GM18870 (cell line): ENCODE data around the gene ITPKA.

Source experiments
- ATAC-seq: cut with Tn5 transposase; IDR thresholded peaks from one replicate; pipeline ENCODE4 v1.9.1; 2021; ENCODE audit warnings: moderate library complexity; ENCODE audit not compliant: unreplicated experiment

The ITPKA gene

DNA sequence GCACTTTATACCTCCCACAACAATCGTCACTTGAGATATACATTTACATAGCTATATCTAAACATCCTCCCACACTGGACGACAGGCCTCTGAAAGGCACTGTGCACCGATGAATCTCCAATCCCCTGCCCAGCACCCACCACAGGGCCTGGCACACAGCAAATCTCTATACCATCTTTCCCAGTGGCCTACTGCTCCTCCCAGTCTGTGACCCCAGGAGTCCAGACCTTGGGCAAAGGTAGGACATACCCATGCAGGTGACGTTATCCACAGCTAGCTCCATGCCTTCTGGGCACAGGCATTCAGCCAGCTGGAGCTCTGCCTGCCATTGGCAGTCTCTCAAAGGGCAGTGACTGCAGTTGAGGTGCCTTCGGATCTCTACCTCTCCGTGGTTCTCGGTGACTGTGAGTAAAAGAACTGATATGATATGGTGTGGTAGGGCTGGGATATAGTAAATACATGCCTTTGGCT lies 14.2 kb downstream of the ITPKA start:
- no peak for ATAC-seq

- ATAC-seq: no peak
Measured at GRCh38 chr15:41510728-41511127, 17.1 kb downstream of the ITPKA start.

DNA sequence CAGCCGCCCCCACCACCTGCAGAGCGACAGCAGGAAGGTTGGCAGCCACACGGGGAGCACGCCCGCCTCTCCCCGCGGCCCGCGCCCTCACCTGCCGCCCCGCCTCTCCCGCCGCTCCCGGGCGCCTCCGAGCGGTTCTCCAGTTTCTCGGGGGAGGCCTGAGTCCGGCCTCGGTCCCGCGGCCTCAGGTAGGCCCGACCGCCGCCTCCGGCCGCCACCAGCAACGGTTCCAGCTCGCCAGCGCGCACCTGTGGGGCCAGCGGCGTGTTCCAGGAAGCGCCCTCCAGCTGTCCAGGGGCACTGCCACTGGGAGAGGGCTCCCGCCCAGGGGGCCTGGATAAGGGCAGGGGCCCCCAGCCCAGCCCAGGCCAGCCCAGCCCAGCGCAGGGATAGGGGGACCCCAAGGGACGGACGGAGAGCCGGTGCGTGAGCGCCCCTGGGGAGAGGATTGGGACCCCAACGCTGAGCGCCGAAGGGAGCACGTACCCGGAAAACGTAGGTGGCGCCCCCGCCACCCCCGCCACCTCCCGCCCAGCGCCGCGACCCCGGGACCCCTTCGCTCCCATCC lies 17.7 kb downstream of the ITPKA start:
- ATAC-seq: no peak

DNA sequence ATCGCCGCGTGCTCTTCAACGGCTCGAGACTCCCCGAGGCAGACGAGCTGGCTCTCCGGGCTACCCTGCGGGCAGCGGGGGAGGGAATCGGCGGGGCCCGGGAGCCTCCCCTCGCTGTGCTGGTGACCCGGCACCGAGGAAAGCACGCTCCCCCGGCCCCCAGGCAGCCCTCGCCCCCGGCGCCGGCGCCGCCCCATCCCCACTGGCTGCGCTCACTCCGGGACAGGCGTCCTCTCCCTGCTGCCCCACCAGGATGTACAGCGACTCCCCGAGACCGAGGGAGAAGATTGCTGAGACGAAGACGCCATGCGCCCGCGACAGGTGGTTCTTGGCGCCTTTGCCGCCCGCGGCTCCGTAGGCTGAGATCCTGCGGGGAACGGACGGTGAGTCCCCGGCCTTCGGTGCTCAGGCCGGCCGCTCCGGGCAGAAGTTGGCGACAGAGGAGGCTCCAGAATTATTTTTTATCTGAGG lies 18.3 kb downstream of the ITPKA start:
- no peak for ATAC-seq

GRCh38 chr15:41512512-41512939 lies 18.9 kb downstream of the ITPKA start:
- no peak for ATAC-seq

GRCh38 chr15:41512940-41513505 lies 19.3 kb downstream of the ITPKA start:
- no peak for ATAC-seq

- no peak for ATAC-seq
Measured at GRCh38 chr15:41513506-41514227, 20.0 kb downstream of the ITPKA start, which contains the start of gene LTK. TSS of gene LTK (minus strand) at chr15:41513827. CDS start at chr15:41513709, 118 bp downstream.

DNA sequence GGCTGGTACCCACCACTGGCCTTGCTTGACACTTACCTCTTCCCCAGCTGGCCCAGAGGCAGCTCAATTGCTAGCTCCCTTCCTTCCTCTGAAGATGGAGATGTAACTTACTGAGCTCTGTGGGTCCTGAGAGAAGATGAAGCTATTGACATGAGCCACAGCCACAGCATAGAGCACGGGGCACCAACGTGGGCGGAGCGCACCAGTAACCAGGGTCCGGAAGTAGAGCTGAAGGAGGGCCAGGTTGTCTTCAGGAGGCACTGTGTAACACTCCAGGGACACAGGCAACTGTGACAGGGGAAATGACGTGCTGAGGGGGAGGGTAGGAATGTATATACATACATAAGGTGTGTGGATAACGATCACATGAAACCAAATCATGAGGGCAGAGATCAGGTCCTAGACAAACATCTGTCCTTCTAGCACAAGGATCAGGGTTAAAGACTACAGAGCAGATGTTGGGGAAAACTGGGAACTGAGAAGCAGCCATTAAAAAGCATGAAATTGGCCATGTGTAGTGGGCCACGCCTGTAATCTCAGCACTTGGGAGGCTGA lies 24.3 kb downstream of the ITPKA start:
- ATAC-seq: no peak

DNA sequence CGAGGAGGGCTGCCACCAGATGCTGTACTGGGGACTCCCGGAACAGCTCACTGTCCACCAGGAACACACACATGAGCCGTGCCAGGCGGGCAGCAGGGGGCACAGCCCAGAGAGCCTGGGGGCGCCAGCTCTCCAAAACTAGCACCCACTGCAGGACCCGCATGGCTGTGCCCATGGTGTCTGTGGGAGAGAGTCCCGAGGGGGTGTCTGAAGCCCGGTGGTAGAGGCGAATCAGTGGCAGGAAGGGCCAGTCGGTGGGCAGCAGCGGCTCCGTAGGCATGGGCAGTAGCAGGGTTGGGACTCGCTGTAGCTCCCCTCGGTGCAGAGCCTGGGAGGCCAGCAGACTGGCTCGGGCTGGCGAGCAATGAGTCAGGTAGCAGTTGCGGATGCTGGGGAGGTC lies 27.0 kb downstream of the ITPKA start:
- no peak for ATAC-seq

GRCh38 chr15:41521614-41522013 lies 27.9 kb downstream of the ITPKA start:
- no peak for ATAC-seq

DNA sequence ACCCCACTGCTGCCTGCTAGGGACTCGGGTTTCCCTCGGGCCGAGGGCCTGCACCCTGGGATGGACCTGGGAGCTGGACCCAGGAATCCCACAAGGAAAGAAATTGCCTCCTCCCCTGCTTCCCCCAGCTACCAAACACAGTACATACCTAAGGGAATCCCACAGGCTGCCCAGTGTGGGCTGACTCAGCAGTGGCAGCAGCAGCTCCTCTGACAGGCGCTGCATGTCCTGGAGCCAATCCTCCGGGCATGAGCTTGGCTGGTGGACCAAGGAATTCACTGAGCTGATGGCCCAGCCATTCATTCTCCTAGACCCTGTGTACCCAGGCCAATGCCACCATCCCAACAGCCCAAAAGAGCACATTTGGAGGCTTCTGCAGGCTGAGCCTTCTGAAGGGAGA lies 29.4 kb downstream of the ITPKA start:
- no peak for ATAC-seq

DNA sequence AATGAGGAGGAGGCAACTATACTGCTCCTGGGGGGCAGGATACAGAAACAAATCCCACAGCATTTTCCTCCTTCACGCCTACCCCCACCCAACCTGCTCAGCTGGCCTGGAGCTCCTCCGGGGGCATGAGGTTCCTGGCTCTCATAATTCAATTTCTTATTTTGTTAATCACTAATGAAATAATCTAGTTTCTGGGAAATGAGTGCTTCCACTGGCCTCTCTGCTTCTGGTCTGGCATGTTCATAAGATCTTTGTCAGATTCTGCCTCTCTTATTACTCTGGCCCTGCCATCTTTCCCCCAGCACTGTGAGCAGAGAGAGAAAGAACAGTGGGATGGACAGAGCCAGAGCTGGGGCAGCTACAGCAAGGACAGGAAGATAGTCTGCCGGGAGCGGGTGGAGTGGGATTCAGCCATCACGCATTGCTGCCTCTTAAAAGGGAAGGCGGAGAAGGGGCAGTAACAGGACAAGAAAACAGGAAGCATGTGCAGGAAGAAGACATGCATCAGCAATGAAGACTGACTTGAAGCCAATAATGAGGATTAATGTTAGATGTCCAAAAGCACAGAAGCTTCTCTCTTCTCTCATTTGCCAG lies 36.8 kb downstream of the ITPKA start:
- no peak for ATAC-seq

GRCh38 chr15:41535544-41535943 lies 41.9 kb downstream of the ITPKA start:
- ATAC-seq: no peak

GRCh38 chr15:41536866-41537265 lies 43.2 kb downstream of the ITPKA start:
- no peak for ATAC-seq

- no peak for ATAC-seq
Measured at GRCh38 chr15:41543521-41543870, 49.8 kb downstream of the ITPKA start.

- no peak for ATAC-seq
Measured at GRCh38 chr15:41544650-41545015, 51.0 kb downstream of the ITPKA start.

GRCh38 chr15:41545218-41545617 lies 51.5 kb downstream of the ITPKA start:
- ATAC-seq: no peak

GRCh38 chr15:41546851-41547786 lies 53.4 kb downstream of the ITPKA start:
- ATAC-seq: no peak

GRCh38 chr15:41550066-41550775 lies 56.5 kb downstream of the ITPKA start:
- no peak for ATAC-seq
